K562 (cell line): ENCODE results near the gene GOLGA2. TPM values are rescaled to one million over a fixed set of nuclear protein-coding genes. Genes with fewer than 3 reads are reported as not detected.
A peak's percentile ranks its signal among the peaks of the same experiment; 100 is the strongest.

ENCODE experiments used
- ATAC-seq: fragments of 200-7000 bp; cut with Tn5 transposase; 3 replicates; pipeline ENCODE4 v1.9.1; 2020; ENCODE audit warnings: moderate library complexity
- BruUV-seq: library from RNA; stranded (reverse); fragments of 400-500 nt; replicated peaks from 2 replicates; lab custom pipeline; 2021; lab: Mats Ljungman, UMichigan
- CTCF ChIA-PET: fragments of 300-600 bp; formaldehyde crosslinking; extraction: SDS; loops from one replicate; lab custom pipeline; 2021; ENCODE audit warnings: low intra/inter-chr PET ratio; lab: Yijun Ruan, JAX
- POLR2A ChIA-PET: fragments of 300-600, 350-650 bp; sonication (Branson Sonifier 250); formaldehyde crosslinking; extraction: SDS; loops from one replicate; lab custom pipeline; 2021; ENCODE audit warnings: antibody characterized with exemption, inconsistent platforms; lab: Yijun Ruan, JAX
- DNase-seq, 4 experiments: peaks; one replicate each; pipeline versions ENCODE4 v3.0.0 to v3.0.0-alpha.2; 2011 to 2018; ENCODE audit warnings: low spot score in 3 of 4, mixed read lengths in 3 of 4; ENCODE audit errors: extremely low read depth in 1 of 4
- FAIRE-seq: peaks from 2 replicates; lab custom pipeline; 2011; peaks lifted over from hg19 to GRCh38; lab: Jason Lieb, UNC
- H2AFZ ChIP-seq: 2 replicates; pipeline ENCODE4 v1.6.0; 2011; ENCODE audit warnings: low read depth, low read length, control low read depth, inconsistent platforms
- H3K27ac ChIP-seq: fragments of 200-600 bp; 3 replicates; pipeline ENCODE4 v1.8.0; 2011; ENCODE audit warnings: low read depth, mild to moderate bottlenecking, control low read depth, inconsistent platforms, low read length, moderate library complexity, mixed read lengths; ENCODE audit errors: extremely low read depth
- H3K27me3 ChIP-seq, 2 experiments: fragments of 300-600 bp in 1 of 2; 2 replicates in 1 of 2; 3 replicates in 1 of 2; pipeline versions ENCODE4 v1.6.0 to v1.8.0; 2011; ENCODE audit warnings: inconsistent platforms in 2 of 2, low read length in 2 of 2, mild to moderate bottlenecking in 1 of 2, mixed read lengths in 1 of 2, moderate library complexity in 1 of 2; ENCODE audit not compliant: control insufficient read depth in 2 of 2, insufficient read depth in 2 of 2
- H3K36me3 ChIP-seq: fragments of 300-600 bp; 3 replicates; pipeline ENCODE4 v1.8.0; 2011; ENCODE audit warnings: mild to moderate bottlenecking, low read length, inconsistent platforms; ENCODE audit not compliant: control insufficient read depth, insufficient read depth
- H3K4me1 ChIP-seq, 2 experiments: fragments of 200-600 bp in 1 of 2; replicated peaks in 1 of 2; 2 replicates in 1 of 2; 3 replicates in 1 of 2; pipeline versions ENCODE4 v1.5.1 to v1.8.0; 2011; ENCODE audit warnings: inconsistent platforms in 2 of 2, low read length in 2 of 2, mild to moderate bottlenecking in 1 of 2, mixed read lengths in 1 of 2, moderate library complexity in 1 of 2; ENCODE audit not compliant: control insufficient read depth in 2 of 2, insufficient read depth in 2 of 2
- H3K4me2 ChIP-seq: 2 replicates; pipeline ENCODE4 v1.6.1; 2011; ENCODE audit warnings: low read length, control low read depth, inconsistent platforms, mixed read lengths; ENCODE audit not compliant: insufficient read depth
- H3K4me3 ChIP-seq: fragments of 200-600 bp; sonication (generic), shearing (Covaris generic); 2 replicates; pipeline ENCODE4 v1.5.1; 2016; ENCODE audit warnings: control low read depth, inconsistent platforms
- H3K79me2 ChIP-seq: fragments of 200-600 bp; 3 replicates; pipeline ENCODE4 v1.8.0; 2011; ENCODE audit warnings: low read length, inconsistent platforms; ENCODE audit not compliant: control insufficient read depth, insufficient read depth
- H3K9ac ChIP-seq, 2 experiments: 2 replicates each; pipeline versions ENCODE4 v1.6.0 to v1.6.1; 2011; ENCODE audit warnings: low read depth in 2 of 2, low read length in 2 of 2, control low read depth in 1 of 2, inconsistent platforms in 1 of 2, mild to moderate bottlenecking in 1 of 2, mixed read lengths in 1 of 2; ENCODE audit not compliant: insufficient read depth in 1 of 2
- H3K9me1 ChIP-seq: one replicate; pipeline ENCODE4 v1.6.0; 2011; ENCODE audit warnings: inconsistent platforms, mild to moderate bottlenecking, low read length, moderate library complexity; ENCODE audit not compliant: control insufficient read depth, insufficient read depth
- H3K9me3 ChIP-seq: replicated peaks from 2 replicates; pipeline ENCODE4 v1.5.1; 2011; ENCODE audit warnings: low read depth, low read length, inconsistent platforms; ENCODE audit not compliant: control insufficient read depth, insufficient read depth
- H4K20me1 ChIP-seq: replicated peaks from 2 replicates; pipeline ENCODE4 v1.6.1; 2011; ENCODE audit warnings: low read length, inconsistent platforms, mixed read lengths; ENCODE audit not compliant: control insufficient read depth, insufficient read depth
- CCNT2 ChIP-seq: IDR thresholded peaks from 2 replicates; pipeline ENCODE4 v1.6.1; 2011; ENCODE audit warnings: borderline replicate concordance, low read depth, mild to moderate bottlenecking, moderate library complexity, mixed read lengths, low read length; ENCODE audit not compliant: insufficient read length; ENCODE audit errors: extremely low read depth
- CTBP1 ChIP-seq: fragments of 450-650 bp; IDR thresholded peaks from 2 replicates; pipeline ENCODE4 v1.6.1; 2016; ENCODE audit warnings: borderline replicate concordance
- LEF1 ChIP-seq: fragments of 450-650 bp; IDR thresholded peaks from 2 replicates; pipeline ENCODE4 v1.6.1; 2016; ENCODE audit warnings: mild to moderate bottlenecking
- NONO ChIP-seq, 2 experiments: fragments of 200-400 bp in 1 of 2; fragments of 450-650 bp in 1 of 2; formaldehyde crosslinking in 1 of 2; IDR thresholded peaks; 2 replicates each; pipeline ENCODE4 v1.6.1; 2017; ENCODE audit warnings: low read depth in 2 of 2, mild to moderate bottlenecking in 2 of 2, moderate library complexity in 2 of 2, low read length in 1 of 2
- ZBTB7A ChIP-seq: IDR thresholded peaks from 2 replicates; pipeline ENCODE4 v1.6.1; 2011; ENCODE audit warnings: low read depth, mild to moderate bottlenecking, low read length, moderate library complexity, borderline replicate concordance; ENCODE audit not compliant: control insufficient read depth
- ZC3H8 ChIP-seq: fragments of 450-650 bp; IDR thresholded peaks from 2 replicates; pipeline ENCODE4 v1.6.1; 2017
- ZNF316 ChIP-seq: fragments of 450-650 bp; IDR thresholded peaks from 2 replicates; pipeline ENCODE4 v1.6.1; 2016
- WGBS: fragments of 100-300 bp; shearing (Covaris generic); methylation state at CpG from one replicate; pipeline ENCODE4 v1.1.6; 2016; ENCODE audit warnings: low coverage, mixed read lengths; ENCODE audit not compliant: insufficient coverage; ENCODE audit errors: missing lambda C conversion rate; 5-methylcytosine and 5-hydroxymethylcytosine counted together
- in situ Hi-C: fragments of 300-500 bp; cut with MboI; formaldehyde crosslinking; loops from 4 replicates; pipeline ENCODE4 v1.15.0; 2018; ENCODE audit warnings: inconsistent platforms, mixed read lengths
- intact Hi-C: fragments of 100-400 bp; cut with micrococcal nuclease; formaldehyde crosslinking; loops from 2 replicates; pipeline ENCODE4 v1.14.2; 2022
- polyA plus RNA-seq, 8 experiments: library from polyadenylated mRNA; depleted of rRNA in 4 of 8; stranded (reverse) in 5 of 8; unstranded in 3 of 8; fragments of >200 nt; fragmentation: Nextera tagmentation in 2 of 8; fragmentation: Illumina TruSeq in 1 of 8; extraction: Ambion mirVana in 2 of 8; extraction: Trizol in 1 of 8; gene quantifications; 2 replicates each; pipeline versions ENCODE4 v1.2.1 to v1.2.3, GENCODE V29; 2011 to 2014; ENCODE audit warnings: inconsistent platforms in 1 of 8, missing spikeins in 1 of 8
- total RNA-seq, 7 experiments: library from RNA; depleted of rRNA in 6 of 7; stranded (reverse); fragments of >200 nt in 6 of 7; fragmentation: Illumina TruSeq in 2 of 7; extraction: Trizol in 2 of 7; gene quantifications; 2 replicates each; pipeline versions ENCODE4 v1.2.1 to v1.2.3, GENCODE V29; 2011 to 2021; ENCODE audit warnings: low replicate concordance in 1 of 7
- TF ChIP-seq, protein P1 (sequence below), 2 experiments: fragments of 200-800 bp in 1 of 2; sonication (Bioruptor generic) in 1 of 2; sonication (generic) in 1 of 2; formaldehyde crosslinking in 1 of 2; IDR thresholded peaks in 1 of 2; conservative IDR thresholded peaks in 1 of 2; 2 replicates each; pipeline versions ENCODE4 v1.5.0 to v1.6.1; 2016 to 2020; ENCODE audit warnings: missing compliant biosample characterization in 1 of 2, missing genetic modification characterization in 1 of 2, missing genetic modification reagents in 1 of 2

Gene GOLGA2
- total and polyA plus RNA-seq, 9 of the 15 experiments (the other 6 are each of a cell fraction or from before 2014, with no cell fraction given), result 15.7 to 138 (median 76.0) TPM

DNA sequence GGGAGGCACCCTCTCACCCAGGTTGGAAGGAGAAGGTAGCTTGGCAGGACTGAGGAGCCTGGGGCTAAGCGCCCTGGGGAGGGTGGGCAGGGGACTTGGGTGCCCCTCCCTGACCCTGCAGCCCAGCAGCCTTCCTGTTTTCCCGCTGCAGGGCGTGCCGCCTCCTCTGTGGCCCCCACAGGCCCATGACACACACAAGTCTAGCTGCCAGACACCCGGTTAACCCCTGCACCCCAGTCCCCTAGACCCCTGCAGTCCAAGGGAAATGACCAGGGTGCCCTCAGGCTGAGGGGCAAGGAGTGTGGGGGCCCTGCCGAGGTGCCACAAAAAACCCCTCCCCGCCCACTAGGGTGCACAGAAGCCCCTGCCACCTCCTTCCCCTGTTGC, 33.0 kb downstream of the GOLGA2 start (continued):
- TF ChIP-seq ZC3H8 (no peak), CCNT2 (no peak), NONO (IDR thresholded peaks at IDR 0.05; ENCODE audit: low read depth in 2 of 2, low read length in 1 of 2) (no peak)
- TF ChIP-seq, protein P1, sequence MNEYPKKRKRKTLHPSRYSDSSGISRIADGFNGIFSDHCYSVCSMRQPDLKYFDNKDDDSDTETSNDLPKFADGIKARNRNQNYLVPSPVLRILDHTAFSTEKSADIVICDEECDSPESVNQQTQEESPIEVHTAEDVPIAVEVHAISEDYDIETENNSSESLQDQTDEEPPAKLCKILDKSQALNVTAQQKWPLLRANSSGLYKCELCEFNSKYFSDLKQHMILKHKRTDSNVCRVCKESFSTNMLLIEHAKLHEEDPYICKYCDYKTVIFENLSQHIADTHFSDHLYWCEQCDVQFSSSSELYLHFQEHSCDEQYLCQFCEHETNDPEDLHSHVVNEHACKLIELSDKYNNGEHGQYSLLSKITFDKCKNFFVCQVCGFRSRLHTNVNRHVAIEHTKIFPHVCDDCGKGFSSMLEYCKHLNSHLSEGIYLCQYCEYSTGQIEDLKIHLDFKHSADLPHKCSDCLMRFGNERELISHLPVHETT (CRISPR knock-in tag; conservative IDR thresholded peaks at IDR 0.05 in 1 of 2, IDR thresholded peaks at IDR 0.05 in 1 of 2), result no peak

DNA sequence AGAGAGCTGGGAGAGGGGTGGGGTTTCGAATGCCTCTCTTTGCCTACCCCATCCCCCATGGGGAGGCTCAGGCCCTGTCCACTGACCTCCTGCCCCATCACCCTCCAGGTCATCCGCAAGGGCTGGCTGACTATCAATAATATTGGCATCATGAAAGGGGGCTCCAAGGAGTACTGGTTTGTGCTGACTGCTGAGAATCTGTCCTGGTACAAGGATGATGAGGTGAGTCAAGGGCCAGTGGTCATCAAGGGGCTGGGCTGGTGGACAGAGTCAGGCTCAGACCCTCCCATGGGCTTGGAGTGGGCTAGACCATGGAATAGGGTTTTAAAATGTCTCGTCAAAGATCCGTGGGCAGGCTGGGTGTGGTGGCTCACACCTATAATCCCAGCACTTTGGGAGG, 33.7 kb downstream of the GOLGA2 start:
- ATAC-seq, result no peak
- H3K9me1 ChIP-seq, result no peaks in the 10 kb centered on the region
- H2AFZ ChIP-seq, result no peak overlapping the region
- DNase-seq, result peak in 1 of 4 experiments; percentile 42
- WGBS, result 37% methylated on average over 4 of the region's 4 CpGs
- in situ Hi-C loops (loop anchor here (10.0 kb wide), 1 partner anchor 453 kb away; no protein-coding TSS in a partner anchor), intact Hi-C loops (no loop called here)
- no TSS peak for BruUV-seq
- POLR2A ChIA-PET, result interaction anchor here (0.6 to 4.2 kb wide), 10 partner anchors 8 to 91 kb away, joined by 3 to 27 read pairs (median 5); no protein-coding TSS in a partner anchor
- H3K36me3 ChIP-seq, result no peaks in the 10 kb centered on the region
- no peak overlapping the region for H3K4me2 ChIP-seq
- H3K27me3 ChIP-seq, result no peaks in the 10 kb centered on the region
- H3K9ac ChIP-seq, result peak overlapping the region in 1 of 2 experiments; percentile 3; a peak in 1 of 4 replicates
- CTCF ChIA-PET, result no interaction called here
- H3K9me3 ChIP-seq, result no peaks in the 10 kb centered on the region
- H3K4me3 ChIP-seq, result no peak overlapping the region
- H4K20me1 ChIP-seq, result no peaks in the 10 kb centered on the region
- H3K27ac ChIP-seq, result no peak overlapping the region
- FAIRE-seq, result no peak
- no peaks in the 10 kb centered on the region for H3K79me2 ChIP-seq
- H3K4me1 ChIP-seq, result peaks cover 23 to 46% of the 10 kb centered on the region in 2 experiments
- TF ChIP-seq ZBTB7A (peak; percentile 15; the same call in 1 of the 2 replicates), ZNF316 (peak; percentile 58; the same call in 1 of the 2 replicates), LEF1 (no peak), CTBP1 (0 out of 2 replicates have a peak, but pooled peaks have one; percentile 11)
